Fibroblast of the aortic adventitia (primary cell): ENCODE measurements around the gene ITGA2B. TPM values are rescaled to one million over a fixed set of nuclear protein-coding genes. Genes with fewer than 3 reads are reported as not detected.
"Not testable (repeated sequence)": the region's sequence is repeated elsewhere in the genome, so short reads cannot be mapped to it uniquely, and the experiment has no call there.

Source experiments
- DNase-seq: peaks from one replicate; pipeline ENCODE4 v3.0.0-alpha.2; 2010; ENCODE audit warnings: low read depth
- H3K4me3 ChIP-seq: 2 replicates; pipeline ENCODE4 v1.5.1; 2011; ENCODE audit warnings: low read depth, mild to moderate bottlenecking, control low read depth, low read length, moderate library complexity
- CTCF ChIP-seq: IDR thresholded peaks from 2 replicates; pipeline ENCODE4 v1.5.1; 2011; ENCODE audit warnings: mild to moderate bottlenecking, low read length, control low read depth, inconsistent platforms; ENCODE audit not compliant: insufficient read depth
- total RNA-seq: library from RNA; depleted of rRNA; stranded (reverse); fragments of >200 nt; gene quantifications from 2 replicates; pipeline ENCODE4 v1.2.3, GENCODE V29; 2012; ENCODE audit warnings: low replicate concordance

Gene ITGA2B
- total RNA-seq, 1 donor = 0.36 TPM

GRCh38 chr17:44349553-44350070 is 39.8 kb downstream of the ITGA2B start:
- TF ChIP-seq CTCF = no peak
- no peak overlapping the region for H3K4me3 ChIP-seq
- DNase-seq = no peak

GRCh38 chr17:44348988-44349364 is 40.5 kb downstream of the ITGA2B start:
- no peak for DNase-seq
- no peak for TF ChIP-seq CTCF
- no peak overlapping the region for H3K4me3 ChIP-seq

GRCh38 chr17:44348234-44348987 is 41.0 kb downstream of the ITGA2B start:
- TF ChIP-seq CTCF = no peak
- peak; percentile 25 for DNase-seq

GRCh38 chr17:44347206-44348055 is 42.0 kb downstream of the ITGA2B start:
- not testable (repeated sequence) for DNase-seq, H3K4me3 ChIP-seq

More at GRCh38 chr17:44348234-44348987, 41.0 kb downstream of the ITGA2B start:
- H3K4me3 ChIP-seq = no peak overlapping the region

- peak overlapping the region; percentile 98 for H3K4me3 ChIP-seq
- DNase-seq = no peak
- no peak for TF ChIP-seq CTCF
Measured at GRCh38 chr17:44346064-44346844, 43.2 kb downstream of the ITGA2B start.

- peak; percentile 48 for TF ChIP-seq CTCF
- peak overlapping the region; percentile 98 for H3K4me3 ChIP-seq
- DNase-seq = peak; percentile 59
Measured at GRCh38 chr17:44345454-44346026, 43.9 kb downstream of the ITGA2B start.
